SH-SY5Y (cell line): ENCODE results near the gene EGFLAM.

Source experiments
- GATA2 ChIP-seq: IDR thresholded peaks from 2 replicates; pipeline ENCODE4 v1.6.1; 2011; ENCODE audit warnings: mild to moderate bottlenecking, low read depth, low read length
- GATA3 ChIP-seq: IDR thresholded peaks from 2 replicates; pipeline ENCODE4 v1.6.1; 2011; ENCODE audit warnings: low read depth, mild to moderate bottlenecking, low read length, moderate library complexity

DNA sequence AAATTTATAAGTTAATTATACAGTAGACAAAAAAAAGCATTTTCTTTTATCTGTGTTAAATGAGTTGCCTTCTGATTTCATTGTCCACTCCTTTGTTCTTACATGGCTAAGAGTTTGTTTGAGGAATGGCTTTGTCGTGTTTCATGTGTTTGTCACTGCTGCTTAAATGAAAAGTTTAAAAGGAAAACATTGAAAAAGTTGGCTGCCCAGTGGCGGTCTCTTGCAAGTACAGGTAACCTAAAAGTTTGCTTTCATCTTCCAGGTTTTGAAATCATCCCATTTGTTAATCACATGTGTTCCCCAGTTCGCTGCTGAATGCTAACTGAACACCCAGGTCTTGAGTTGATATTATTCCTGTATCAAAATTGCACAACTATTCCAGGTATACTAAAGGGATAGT, 33.9 kb downstream of the EGFLAM start:
- TF ChIP-seq GATA2 (no peak), GATA3 (no peak)
